GM18526 (cell line): ENCODE measurements around the gene PLXNA2.

ENCODE experiments used
- POLR2A ChIP-seq: IDR thresholded peaks from 3 replicates; pipeline ENCODE4 v1.6.1; 2011; ENCODE audit not compliant: insufficient read length; ENCODE audit errors: extremely low read depth

The PLXNA2 gene, protein sequence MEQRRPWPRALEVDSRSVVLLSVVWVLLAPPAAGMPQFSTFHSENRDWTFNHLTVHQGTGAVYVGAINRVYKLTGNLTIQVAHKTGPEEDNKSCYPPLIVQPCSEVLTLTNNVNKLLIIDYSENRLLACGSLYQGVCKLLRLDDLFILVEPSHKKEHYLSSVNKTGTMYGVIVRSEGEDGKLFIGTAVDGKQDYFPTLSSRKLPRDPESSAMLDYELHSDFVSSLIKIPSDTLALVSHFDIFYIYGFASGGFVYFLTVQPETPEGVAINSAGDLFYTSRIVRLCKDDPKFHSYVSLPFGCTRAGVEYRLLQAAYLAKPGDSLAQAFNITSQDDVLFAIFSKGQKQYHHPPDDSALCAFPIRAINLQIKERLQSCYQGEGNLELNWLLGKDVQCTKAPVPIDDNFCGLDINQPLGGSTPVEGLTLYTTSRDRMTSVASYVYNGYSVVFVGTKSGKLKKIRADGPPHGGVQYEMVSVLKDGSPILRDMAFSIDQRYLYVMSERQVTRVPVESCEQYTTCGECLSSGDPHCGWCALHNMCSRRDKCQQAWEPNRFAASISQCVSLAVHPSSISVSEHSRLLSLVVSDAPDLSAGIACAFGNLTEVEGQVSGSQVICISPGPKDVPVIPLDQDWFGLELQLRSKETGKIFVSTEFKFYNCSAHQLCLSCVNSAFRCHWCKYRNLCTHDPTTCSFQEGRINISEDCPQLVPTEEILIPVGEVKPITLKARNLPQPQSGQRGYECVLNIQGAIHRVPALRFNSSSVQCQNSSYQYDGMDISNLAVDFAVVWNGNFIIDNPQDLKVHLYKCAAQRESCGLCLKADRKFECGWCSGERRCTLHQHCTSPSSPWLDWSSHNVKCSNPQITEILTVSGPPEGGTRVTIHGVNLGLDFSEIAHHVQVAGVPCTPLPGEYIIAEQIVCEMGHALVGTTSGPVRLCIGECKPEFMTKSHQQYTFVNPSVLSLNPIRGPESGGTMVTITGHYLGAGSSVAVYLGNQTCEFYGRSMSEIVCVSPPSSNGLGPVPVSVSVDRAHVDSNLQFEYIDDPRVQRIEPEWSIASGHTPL (N-terminal part only)

GRCh38 chr1:208243967-208244916, at the start of gene PLXNA2:
TSS of gene PLXNA2 (minus strand) at chr1:208244384. CDS start at chr1:208217922, 26,462 bp downstream.
- TF ChIP-seq POLR2A = no peak

DNA sequence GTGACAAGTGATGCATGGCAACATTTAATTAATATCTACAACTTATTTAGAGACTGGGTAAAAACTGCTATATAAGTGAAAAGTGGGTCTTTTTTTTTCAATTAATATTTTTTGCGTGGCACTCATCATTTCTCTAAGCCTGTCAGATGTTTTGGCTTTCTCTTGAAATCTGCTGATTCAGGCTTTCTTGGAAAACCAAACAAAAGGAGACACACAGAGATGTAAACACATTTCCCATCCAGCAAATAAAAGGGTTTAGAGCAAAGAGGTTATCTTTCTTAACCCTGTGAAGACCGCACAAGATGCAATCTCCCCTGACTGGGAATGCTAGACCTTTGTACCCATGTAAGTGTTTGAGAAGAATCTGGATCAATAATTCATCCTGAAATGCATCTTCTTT, 48.7 kb upstream of the PLXNA2 start:
- TF ChIP-seq POLR2A = no peak

- TF ChIP-seq POLR2A = no peak
These were observed 47.9 kb upstream of the PLXNA2 start for GRCh38 chr1:208291923-208292711.

DNA sequence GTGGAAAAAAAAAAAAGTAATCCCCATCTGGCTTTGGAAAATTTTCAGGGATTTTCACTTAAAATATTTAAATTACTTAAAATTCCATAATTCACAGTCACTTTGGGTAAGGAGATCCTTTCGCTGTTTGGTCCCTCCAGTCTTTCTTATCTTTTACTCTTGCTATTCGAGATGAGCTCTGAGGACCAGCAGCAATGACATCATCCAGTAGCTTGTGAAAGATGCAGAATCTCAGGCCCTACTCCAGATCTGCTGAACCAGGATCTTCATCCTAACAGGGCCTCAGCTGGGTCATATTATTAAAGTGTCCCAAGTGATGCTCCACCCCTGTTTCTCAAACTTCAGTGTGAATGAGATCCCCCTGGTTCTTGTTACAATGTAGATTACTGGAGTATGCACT, 46.9 kb upstream of the PLXNA2 start:
- no peak for TF ChIP-seq POLR2A

DNA sequence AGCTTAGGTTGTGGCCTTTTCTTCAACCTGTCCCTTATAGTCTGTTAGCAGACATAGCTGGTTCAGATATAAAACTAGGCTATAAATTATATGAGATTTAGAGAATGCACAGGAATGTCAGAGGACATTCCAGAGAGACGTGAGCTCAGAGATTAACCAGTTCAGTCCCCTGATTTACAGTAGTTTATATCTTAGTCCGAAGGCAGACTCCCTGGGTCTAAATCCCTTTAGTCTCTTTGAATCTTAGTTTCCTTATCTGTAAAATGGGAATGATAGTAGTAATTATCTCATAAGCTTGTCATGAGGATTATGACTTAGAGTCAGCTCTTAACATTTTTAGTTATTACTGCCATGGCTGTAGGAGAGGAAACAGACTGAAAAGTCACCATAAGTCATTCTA, 45.5 kb upstream of the PLXNA2 start:
- TF ChIP-seq POLR2A = no peak

- TF ChIP-seq POLR2A = no peak
These were observed 44.3 kb upstream of the PLXNA2 start for GRCh38 chr1:208288495-208288894.

DNA sequence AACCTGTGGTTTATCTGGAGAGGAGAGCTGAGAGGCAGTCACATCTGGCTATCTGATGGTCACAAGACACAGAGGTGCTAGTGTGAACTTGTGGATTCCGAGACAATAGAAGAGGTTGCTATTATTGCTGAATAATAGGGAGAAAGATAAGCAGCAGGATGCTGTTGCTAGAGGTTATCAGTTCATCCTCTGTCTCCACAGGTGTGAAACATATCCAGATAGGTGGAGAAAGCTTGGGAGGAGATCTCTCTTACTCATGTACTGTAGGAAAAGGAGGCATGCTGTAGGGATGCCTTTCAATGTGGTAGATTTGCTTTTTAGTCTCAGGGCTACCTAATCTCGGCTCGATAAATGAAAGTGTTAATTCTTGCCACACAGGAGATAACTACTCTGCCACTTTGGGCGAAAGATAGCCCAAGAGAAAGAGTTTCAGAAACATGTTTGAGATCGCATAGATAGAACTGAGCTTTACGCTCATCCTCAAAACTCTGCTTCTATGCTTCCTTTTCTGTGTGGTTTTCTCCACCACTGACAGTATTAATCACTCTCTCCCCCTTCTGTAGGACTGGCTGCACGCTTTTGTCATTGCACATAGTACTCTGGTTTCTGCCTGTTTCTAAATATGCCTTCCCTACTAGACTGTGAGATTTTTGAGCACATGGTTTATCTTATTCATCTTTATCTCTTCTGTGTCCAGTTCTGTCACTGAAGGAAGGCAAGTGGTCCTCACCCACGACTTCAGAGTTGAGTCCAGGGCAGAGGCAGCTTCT, 36.7 kb upstream of the PLXNA2 start:
- no peak for TF ChIP-seq POLR2A

DNA sequence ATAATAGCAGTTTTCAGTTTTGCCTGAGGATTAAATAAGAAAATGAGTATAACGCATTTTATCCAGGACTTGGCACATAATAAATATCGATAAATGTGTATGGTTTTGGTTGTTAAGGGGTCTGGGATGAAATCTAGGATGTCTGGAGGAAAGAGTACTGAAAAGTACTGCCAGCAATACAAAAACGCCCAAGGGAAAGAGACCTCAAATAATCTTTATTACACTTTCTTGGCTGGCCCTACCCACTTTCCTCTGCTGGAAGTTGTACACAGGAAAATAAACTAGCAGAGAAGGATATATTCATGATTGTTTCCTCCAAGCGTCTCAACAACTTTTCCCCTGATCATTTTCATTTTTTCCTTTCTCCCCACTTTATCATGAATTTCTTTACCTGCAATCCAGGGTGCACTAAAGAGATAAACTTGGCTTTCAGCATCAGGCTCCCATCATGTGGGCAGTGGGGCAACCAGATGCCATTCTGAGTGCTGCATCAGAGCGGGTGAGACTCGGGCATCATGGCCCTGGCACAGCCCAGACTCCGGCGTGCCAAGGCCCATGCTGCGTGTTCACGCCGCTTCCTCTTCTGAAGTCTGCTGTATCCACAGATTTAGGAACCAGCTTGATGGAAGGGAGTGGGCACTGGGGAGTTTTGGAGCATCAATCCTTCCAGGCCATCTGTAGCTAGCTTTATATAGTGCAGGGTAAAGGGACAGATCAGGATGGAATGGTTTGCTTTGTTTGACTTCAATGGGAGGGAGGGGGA, 35.8 kb upstream of the PLXNA2 start:
- no peak for TF ChIP-seq POLR2A

DNA sequence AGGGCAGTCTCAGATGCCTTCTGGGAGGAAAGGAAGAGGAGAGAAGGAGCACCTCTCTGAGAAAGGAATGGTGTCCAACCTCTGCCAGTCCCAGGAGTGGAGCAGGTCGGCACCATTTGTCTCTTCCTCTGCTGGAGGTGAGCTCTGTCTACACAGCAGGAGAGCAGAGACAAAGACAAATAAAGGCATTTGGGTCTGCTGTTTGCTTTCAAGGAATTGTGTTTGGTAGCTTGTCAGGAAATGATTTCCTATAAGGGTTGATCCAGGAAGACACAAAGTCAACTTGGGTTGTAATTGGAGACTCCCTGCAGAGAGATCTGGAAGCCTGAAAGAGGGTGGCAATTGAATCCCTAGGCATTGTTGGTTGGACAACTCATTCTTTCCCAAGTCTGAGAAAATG, 34.5 kb upstream of the PLXNA2 start:
- TF ChIP-seq POLR2A = no peak

GRCh38 chr1:208276757-208277435, 32.7 kb upstream of the PLXNA2 start:
- no peak for TF ChIP-seq POLR2A

DNA sequence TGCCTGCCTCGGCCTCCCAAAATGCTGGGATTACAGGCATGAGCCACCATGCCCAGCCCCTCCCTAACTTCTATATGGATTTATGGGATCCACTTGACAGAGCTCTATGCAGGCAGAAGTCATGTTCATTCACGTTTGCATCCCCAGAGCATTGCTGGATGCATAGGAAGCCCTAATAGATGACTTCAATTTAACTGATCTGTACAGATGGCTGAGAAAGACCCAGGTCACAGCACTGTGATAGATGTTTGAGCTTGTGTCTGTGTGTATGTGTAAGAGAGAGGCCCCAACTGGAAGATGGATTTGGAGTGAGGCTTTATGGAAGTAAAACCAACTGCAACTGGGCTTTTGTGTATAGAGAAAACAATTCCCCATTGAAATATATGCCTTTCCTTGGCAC, 30.9 kb upstream of the PLXNA2 start:
- no peak for TF ChIP-seq POLR2A
